ENCODE results near the gene PARVB.

The PARVB gene

DNA sequence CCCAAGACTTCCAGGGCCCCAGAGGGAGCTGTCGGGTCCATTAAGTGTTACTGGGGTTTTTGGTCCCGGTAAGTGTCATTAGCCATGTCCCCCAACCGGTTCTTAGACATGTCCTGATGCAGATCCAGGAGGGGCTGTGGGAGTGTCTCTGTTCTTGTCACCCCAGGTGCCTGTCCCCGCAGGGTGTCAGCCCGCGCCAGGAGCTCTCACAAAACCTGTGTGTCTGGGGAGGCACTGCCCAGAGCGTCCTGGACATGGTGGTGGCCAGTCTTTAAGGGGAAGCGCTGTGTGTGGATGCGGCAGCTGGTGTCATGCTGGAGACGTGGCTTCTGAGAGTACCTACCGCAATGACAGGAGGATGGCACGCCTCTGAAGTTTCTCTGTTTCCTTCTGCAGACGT is 144.1 kb downstream of the PARVB start:
- Histone ChIP-seq H3K4me3 (ENCODE audit: low read length) (no peak overlapping the region), H3K36me3 (ENCODE audit: insufficient read depth, low read length) (no peaks in the 10 kb centered on the region)

GRCh38 chr22:44170470-44170869 is 146.4 kb downstream of the PARVB start:
- Histone ChIP-seq H3K36me3 (ENCODE audit: insufficient read depth, low read length) (no peaks in the 10 kb centered on the region), H3K4me3 (ENCODE audit: low read length) (no peak overlapping the region), H3K4me1 (ENCODE audit: insufficient read depth, low read length) (peaks cover 6% of the 10 kb centered on the region), H3K9me3 (ENCODE audit: low read length) (no peaks in the 10 kb centered on the region), H2AFZ (ENCODE audit: low read depth, low read length) (no peak overlapping the region), H3K27me3 (ENCODE audit: insufficient read depth, low read length) (peaks cover 4% of the 10 kb centered on the region)

More for the DNA sequence above, 144.1 kb downstream of the PARVB start:
- Histone ChIP-seq H2AFZ (ENCODE audit: low read depth, low read length) (no peak overlapping the region), H3K9me3 (ENCODE audit: low read length) (no peaks in the 10 kb centered on the region), H3K27me3 (ENCODE audit: insufficient read depth, low read length) (peaks cover 4% of the 10 kb centered on the region), H3K4me1 (ENCODE audit: insufficient read depth, low read length) (peaks cover 6% of the 10 kb centered on the region)

GRCh38 chr22:44171561-44171960 is 147.5 kb downstream of the PARVB start:
- H2AFZ ChIP-seq (ENCODE audit: low read depth, low read length) = no peak overlapping the region
- H3K4me3 ChIP-seq (ENCODE audit: low read length) = no peak overlapping the region
- H3K4me1 ChIP-seq (ENCODE audit: insufficient read depth, low read length) = peaks cover 6% of the 10 kb centered on the region
- H3K36me3 ChIP-seq (ENCODE audit: insufficient read depth, low read length) = no peaks in the 10 kb centered on the region
- H3K9me3 ChIP-seq (ENCODE audit: low read length) = no peaks in the 10 kb centered on the region
- peaks cover 4% of the 10 kb centered on the region for H3K27me3 ChIP-seq (ENCODE audit: insufficient read depth, low read length)

DNA sequence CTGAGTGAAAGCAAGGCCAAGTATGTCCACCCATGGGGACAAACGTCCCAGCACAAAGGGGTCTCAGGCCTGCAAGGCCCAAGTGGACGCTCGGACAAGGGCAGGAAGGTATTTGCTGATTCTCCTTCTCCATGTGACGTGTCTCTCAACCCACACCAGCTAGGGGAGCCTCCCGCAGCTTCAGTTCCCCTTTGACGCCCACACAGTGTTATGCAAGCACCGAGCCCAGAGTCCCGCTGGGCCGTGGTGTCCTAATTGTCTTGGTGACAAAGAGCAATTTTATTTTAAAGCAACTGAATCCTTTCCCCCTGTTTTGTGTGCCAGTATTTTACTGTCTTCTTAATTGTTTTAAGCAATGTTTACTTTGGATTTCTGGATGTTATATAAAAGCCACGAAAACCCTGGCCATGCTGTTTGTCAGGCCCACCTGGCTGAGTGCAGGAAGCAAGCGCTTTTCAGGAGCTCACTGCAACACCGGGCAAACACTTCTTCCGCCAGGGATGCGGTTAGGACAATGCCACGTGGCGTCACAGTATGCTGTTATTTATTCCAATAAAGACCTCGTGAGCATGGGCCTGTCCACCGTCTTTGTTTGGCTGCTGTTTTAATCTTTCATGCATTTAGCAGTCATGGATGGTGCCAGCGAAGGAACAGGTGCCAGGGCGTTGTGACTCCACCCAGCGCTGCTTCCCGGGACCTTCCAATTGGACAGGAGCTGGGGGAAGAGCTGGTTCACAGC is 148.4 kb downstream of the PARVB start:
- H3K4me1 ChIP-seq (ENCODE audit: insufficient read depth, low read length) = peaks cover 6% of the 10 kb centered on the region
- H2AFZ ChIP-seq (ENCODE audit: low read depth, low read length) = no peak overlapping the region
- peaks cover 4% of the 10 kb centered on the region for H3K27me3 ChIP-seq (ENCODE audit: insufficient read depth, low read length)

DNA sequence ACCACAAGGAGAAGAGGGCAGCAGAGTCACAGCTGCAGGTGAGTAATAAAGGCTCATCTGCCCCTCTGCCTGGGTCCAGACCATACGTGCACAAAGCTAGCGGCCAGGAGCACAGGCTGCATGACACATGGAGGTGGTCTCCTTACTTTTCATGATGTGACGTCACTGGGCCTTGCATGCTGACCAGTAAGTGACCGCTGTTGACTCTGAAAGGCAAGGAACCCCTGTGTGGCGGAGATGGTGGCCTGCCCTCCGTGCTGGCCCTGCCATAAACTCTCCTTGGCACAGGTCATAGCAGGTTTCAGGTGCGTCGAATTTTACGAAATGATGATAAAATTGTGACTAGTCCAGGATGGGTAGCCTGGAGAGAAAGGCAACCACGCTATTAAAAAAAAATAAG is 149.1 kb downstream of the PARVB start:
- Histone ChIP-seq H3K36me3 (ENCODE audit: insufficient read depth, low read length) (no peaks in the 10 kb centered on the region), H3K9me3 (ENCODE audit: low read length) (no peaks in the 10 kb centered on the region), H3K4me3 (ENCODE audit: low read length) (no peak overlapping the region), H3K4me1 (ENCODE audit: insufficient read depth, low read length) (peaks cover 6% of the 10 kb centered on the region), H2AFZ (ENCODE audit: low read depth, low read length) (no peak overlapping the region), H3K27me3 (ENCODE audit: insufficient read depth, low read length) (peaks cover 4% of the 10 kb centered on the region)

More for the DNA sequence above, 148.4 kb downstream of the PARVB start:
- no peaks in the 10 kb centered on the region for H3K9me3 ChIP-seq (ENCODE audit: low read length)
- no peaks in the 10 kb centered on the region for H3K36me3 ChIP-seq (ENCODE audit: insufficient read depth, low read length)
- H3K4me3 ChIP-seq (ENCODE audit: low read length) = no peak overlapping the region

DNA sequence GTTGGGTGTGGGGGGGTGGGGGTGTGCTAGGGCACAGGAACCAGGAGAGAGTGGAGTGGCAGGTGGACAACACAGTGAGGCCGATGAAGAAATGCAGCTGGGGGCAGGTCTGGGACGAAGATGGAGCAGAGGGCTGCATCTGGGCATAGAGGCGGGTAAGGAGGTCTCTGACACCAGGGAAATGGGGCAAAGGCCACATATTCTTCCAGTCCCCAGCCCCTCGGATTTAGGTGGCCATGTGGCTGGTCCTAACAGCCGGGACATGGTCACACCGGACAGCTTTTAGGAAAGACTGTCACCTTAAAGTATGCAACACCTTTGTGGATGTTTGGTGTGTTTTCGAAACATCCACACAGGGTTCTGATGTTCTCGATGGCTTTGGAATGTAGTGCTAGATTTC is 151.6 kb downstream of the PARVB start:
- H3K36me3 ChIP-seq (ENCODE audit: insufficient read depth, low read length) = no peaks in the 10 kb centered on the region
- no peak overlapping the region for H3K4me3 ChIP-seq (ENCODE audit: low read length)
- H3K9me3 ChIP-seq (ENCODE audit: low read length) = no peaks in the 10 kb centered on the region
- peaks cover 4% of the 10 kb centered on the region for H3K27me3 ChIP-seq (ENCODE audit: insufficient read depth, low read length)
- peaks cover 6% of the 10 kb centered on the region for H3K4me1 ChIP-seq (ENCODE audit: insufficient read depth, low read length)
- H2AFZ ChIP-seq (ENCODE audit: low read depth, low read length) = no peak overlapping the region

DNA sequence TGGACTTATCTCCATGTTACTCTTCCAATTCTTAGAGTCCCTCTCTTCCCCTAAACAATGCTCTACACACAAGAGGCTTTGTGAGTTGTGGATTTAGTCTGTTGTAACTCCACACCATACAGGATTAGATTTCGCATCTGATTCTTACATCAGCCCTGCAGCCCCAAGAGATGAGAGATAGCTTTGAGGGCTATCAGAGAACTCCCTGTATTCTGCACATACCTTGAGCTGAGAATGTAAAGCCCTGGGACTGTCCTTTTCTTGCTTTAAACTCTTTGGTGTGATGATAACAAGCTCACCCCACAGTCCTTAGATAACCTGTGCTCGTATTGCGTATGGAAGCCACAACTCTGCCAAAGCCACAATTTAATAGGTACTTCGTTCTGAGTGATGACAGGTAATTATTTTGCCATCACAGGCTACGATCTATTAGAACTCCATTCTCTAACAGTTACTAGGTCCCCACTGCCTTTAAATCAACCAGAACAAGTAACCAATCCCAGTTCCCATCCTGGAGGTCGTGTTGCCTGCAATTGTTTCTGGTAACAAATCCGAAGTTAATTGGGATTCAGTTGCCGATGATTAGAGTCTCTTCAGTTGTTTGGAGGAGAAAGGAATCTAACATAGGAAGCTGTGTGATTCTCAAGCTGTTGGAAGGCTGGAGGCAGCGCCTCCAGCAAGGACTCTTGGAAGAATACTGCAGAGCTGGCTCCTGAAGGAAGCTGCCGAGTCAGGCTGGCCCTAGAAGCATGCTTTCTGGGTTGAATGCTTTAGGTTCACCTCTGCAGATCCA is 155.3 kb downstream of the PARVB start:
- Histone ChIP-seq H3K36me3 (ENCODE audit: insufficient read depth, low read length) (no peaks in the 10 kb centered on the region), H2AFZ (ENCODE audit: low read depth, low read length) (no peak overlapping the region), H3K9me3 (ENCODE audit: low read length) (no peaks in the 10 kb centered on the region), H3K4me1 (ENCODE audit: insufficient read depth, low read length) (no peaks in the 10 kb centered on the region), H3K4me3 (ENCODE audit: low read length) (no peak overlapping the region), H3K27me3 (ENCODE audit: insufficient read depth, low read length) (no peaks in the 10 kb centered on the region)

DNA sequence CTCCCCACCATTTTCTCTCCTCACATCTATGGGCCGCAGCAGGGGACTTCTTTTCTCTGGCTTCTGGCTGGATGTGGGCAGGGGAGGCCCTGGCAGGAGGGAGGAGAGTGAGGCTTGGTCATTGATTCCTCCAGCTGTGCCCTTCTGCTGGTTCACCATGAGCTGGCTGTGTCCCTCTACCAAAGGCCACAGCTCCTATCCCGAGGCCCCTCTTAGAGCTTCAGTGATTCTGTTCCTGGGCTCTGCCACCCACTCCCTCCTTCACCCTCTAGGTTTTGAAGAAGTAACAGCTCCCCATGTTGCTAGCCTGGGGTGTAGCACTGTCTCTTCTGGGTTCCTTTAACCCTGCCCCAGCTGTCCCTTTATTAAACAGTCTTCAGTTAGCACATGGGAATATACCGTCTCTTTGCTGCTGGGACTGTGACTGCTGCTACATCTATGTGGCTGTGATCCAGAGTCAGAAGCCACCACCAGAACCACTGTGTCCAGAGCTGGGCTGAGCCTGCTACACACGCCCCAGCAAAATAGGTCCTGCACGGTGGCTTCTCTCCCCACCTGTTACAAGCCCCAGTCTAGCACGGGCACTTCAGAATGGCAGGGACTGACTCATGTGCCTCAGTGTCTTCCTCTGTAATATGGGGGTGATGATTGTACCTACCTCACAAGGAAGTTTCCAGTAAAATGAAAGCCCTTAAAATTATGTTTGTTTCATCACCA is 156.0 kb downstream of the PARVB start:
- H3K4me3 ChIP-seq (ENCODE audit: low read length) = no peak overlapping the region
- H3K9me3 ChIP-seq (ENCODE audit: low read length) = no peaks in the 10 kb centered on the region
- H2AFZ ChIP-seq (ENCODE audit: low read depth, low read length) = no peak overlapping the region
- no peaks in the 10 kb centered on the region for H3K4me1 ChIP-seq (ENCODE audit: insufficient read depth, low read length)
- H3K36me3 ChIP-seq (ENCODE audit: insufficient read depth, low read length) = no peaks in the 10 kb centered on the region
- H3K27me3 ChIP-seq (ENCODE audit: insufficient read depth, low read length) = no peaks in the 10 kb centered on the region

DNA sequence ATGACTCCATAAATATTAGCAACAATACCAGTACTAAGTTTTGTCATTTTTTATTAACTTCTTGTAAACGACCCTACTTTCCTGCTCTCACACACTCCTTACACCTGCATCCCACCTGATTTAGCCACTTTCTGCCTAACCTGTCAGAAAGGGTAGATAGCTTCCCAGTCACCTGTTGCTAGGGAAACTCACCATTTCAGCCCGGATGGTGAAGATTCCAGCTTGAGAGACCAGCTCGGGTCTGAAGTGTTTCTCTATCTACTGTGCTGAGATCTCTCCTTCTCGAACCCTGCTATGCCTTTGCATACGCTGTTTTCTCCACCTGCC is 156.6 kb downstream of the PARVB start, which contains the start of gene PARVG:
Gene PARVG (plus strand): TSS at position 220 of the 327 bp plus-strand sequence. CDS start 2,405 bp downstream, outside the sequence.
- Histone ChIP-seq H3K4me1 (ENCODE audit: insufficient read depth, low read length) (no peaks in the 10 kb centered on the region), H2AFZ (ENCODE audit: low read depth, low read length) (no peak within 1 kb of the TSS), H3K36me3 (ENCODE audit: insufficient read depth, low read length) (no peaks in the 10 kb centered on the region), H3K4me3 (ENCODE audit: low read length) (no peak within 1 kb of the TSS), H3K27me3 (ENCODE audit: insufficient read depth, low read length) (no peaks in the 10 kb centered on the region), H3K9me3 (ENCODE audit: low read length) (no peaks in the 10 kb centered on the region)

DNA sequence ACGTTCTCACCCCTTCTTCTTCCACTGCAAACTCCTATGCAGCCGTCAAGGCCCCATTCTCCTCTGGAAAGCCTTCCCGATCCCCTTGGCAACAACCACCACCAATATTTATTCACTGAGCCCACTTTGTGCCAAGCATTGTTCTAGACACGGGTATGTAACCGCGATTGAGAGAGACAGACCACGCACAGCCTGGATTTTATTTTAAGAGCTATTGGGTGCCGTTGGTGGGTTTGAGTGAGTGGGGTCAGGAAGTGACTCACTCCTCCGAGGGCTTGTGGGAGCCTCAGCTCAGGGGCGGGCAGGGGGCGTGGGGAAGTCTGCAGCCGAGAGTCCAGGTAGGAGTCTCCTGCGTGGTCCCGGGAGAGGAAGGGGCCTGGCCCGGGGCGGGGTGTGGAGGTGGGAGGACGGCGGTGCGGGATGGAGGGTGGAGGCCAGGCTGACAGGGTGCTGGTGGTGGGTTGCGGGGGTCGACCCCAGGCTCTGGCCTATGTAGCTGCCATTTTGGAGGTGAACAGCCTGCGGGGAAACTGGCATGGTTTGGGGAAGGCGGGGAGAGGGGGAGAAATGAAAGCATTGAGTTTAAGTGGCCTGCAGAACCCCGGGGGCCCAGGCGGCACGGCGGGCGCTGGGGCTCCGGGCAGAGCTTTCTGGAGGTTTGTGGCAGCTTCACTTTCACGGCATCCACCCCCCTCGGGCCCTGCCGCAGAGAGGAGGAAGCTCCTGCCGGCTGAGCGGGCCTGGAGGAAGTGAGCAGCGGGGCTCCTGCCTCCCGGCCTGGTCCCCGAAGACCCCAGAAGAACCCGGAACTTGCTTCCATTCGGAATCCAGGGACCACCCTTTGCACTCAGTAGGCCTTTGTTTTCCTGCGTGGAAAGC is 157.2 kb downstream of the PARVB start:
- Histone ChIP-seq H3K4me1 (ENCODE audit: insufficient read depth, low read length) (no peaks in the 10 kb centered on the region), H2AFZ (ENCODE audit: low read depth, low read length) (no peak overlapping the region), H3K4me3 (ENCODE audit: low read length) (no peak overlapping the region), H3K9me3 (ENCODE audit: low read length) (no peaks in the 10 kb centered on the region), H3K27me3 (ENCODE audit: insufficient read depth, low read length) (no peaks in the 10 kb centered on the region), H3K36me3 (ENCODE audit: insufficient read depth, low read length) (no peaks in the 10 kb centered on the region)

- Histone ChIP-seq H2AFZ (ENCODE audit: low read depth, low read length) (no peak overlapping the region), H3K27me3 (ENCODE audit: insufficient read depth, low read length) (no peaks in the 10 kb centered on the region), H3K9me3 (ENCODE audit: low read length) (no peaks in the 10 kb centered on the region), H3K36me3 (ENCODE audit: insufficient read depth, low read length) (no peaks in the 10 kb centered on the region), H3K4me3 (ENCODE audit: low read length) (no peak overlapping the region), H3K4me1 (ENCODE audit: insufficient read depth, low read length) (no peaks in the 10 kb centered on the region)
Observed at GRCh38 chr22:44181912-44182587, 157.9 kb downstream of the PARVB start.

- Histone ChIP-seq H3K9me3 (ENCODE audit: low read length) (no peaks in the 10 kb centered on the region), H2AFZ (ENCODE audit: low read depth, low read length) (no peak overlapping the region), H3K36me3 (ENCODE audit: insufficient read depth, low read length) (no peaks in the 10 kb centered on the region), H3K4me3 (ENCODE audit: low read length) (no peak overlapping the region), H3K27me3 (ENCODE audit: insufficient read depth, low read length) (no peaks in the 10 kb centered on the region), H3K4me1 (ENCODE audit: insufficient read depth, low read length) (no peaks in the 10 kb centered on the region)
Observed at GRCh38 chr22:44182588-44183286, 158.6 kb downstream of the PARVB start.

Measured in neuron (in vitro differentiated cells).